GM19099 (cell line): ENCODE measurements around the gene ROBO2.

ENCODE experiments used
- POLR2A ChIP-seq: IDR thresholded peaks from 3 replicates; pipeline ENCODE4 v1.6.1; 2011; ENCODE audit warnings: low read depth; ENCODE audit not compliant: insufficient read length; ENCODE audit errors: extremely low read depth

The ROBO2 gene

GRCh38 chr3:77566055-77566454, 526.2 kb downstream of the ROBO2 start:
- no peak for TF ChIP-seq POLR2A

DNA sequence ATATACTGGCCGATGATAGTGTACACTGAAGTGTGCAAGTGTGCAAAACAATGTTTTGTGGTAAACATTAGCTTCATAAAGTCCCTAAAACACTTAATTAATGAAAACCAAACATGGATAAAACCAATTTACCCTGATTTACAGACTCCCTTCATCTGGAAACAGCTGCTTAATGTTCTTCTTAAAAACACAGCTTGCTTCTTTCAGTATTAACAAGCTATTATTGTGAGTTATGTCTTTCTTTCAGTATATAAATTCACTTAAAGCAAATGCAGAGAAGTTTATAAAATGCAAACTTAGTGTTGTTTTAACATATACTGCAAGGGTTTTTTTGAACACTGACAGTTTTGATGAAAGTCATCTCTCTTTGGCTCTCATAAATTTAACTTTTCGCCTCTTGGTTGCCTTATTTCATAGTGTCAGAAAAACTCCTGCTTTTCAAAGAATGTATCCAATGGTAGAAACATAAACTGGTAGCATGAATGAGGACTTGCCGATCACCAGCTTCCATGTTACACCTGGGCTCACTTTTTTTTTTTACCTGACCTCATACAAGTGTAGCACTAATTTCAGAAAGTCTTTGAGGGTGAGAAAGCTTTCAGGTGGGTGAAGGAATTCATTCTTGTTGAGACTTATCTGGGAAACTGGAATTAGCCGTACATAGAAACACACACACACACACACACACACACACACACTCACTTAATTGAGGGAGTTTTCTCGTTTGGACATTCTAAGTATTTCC, 532.2 kb downstream of the ROBO2 start:
- TF ChIP-seq POLR2A: no peak

- no peak for TF ChIP-seq POLR2A
Observed at GRCh38 chr3:77577264-77577663, 537.4 kb downstream of the ROBO2 start.

DNA sequence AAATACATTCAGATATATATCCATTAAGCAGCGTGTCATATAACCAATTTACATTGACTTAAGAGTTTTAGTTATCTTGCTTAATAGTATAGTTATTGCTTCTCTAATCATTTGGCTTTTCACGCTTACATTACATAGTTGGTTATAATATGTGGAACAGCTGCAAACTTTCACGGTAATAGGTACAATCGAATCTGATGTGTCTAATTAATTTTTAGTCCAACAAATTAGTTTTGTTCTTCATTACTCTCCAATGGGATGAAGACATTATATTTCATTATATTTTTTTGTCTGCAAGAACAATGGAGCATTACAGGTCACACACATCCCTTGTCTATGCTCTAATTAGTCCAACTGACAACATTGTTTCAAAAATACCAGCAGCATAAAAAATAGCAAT, 546.3 kb downstream of the ROBO2 start:
- no peak for TF ChIP-seq POLR2A

DNA sequence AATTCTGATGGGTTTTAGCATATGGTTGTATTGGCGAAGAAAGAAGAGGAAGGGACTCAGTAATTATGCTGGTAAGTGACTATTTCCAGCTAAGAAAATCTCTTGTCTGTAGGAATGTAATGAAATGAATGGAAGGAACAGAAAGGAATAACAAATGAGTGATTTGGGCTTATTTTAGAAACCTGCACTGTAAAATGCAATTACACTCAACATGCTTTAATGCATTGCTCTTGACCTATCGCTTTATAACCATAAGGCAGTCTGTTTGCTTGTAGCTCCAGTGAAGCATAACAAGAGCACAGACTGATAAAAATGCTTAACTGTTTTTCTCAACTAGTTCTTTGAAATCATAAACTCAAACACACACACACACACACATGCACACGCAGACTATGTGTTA, 549.0 kb downstream of the ROBO2 start:
- no peak for TF ChIP-seq POLR2A

DNA sequence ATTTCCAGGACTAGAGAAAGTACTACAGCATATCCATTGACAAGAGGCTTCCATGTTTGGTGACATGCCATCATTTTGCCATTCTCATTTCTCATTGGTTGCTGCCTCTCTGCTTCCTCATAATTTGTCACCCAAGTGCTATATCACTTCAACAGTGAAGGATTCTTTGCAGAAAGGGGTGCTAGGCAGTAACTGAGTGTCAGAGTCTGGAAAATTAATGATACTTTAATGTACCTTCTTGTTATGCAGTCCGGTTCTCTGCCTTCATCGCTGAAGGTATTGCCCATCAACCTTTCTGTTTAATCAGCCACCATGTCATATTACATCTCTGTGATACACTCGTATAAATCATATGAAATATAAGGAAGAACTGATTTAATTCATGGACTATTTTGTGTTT, 550.3 kb downstream of the ROBO2 start:
- no peak for TF ChIP-seq POLR2A

DNA sequence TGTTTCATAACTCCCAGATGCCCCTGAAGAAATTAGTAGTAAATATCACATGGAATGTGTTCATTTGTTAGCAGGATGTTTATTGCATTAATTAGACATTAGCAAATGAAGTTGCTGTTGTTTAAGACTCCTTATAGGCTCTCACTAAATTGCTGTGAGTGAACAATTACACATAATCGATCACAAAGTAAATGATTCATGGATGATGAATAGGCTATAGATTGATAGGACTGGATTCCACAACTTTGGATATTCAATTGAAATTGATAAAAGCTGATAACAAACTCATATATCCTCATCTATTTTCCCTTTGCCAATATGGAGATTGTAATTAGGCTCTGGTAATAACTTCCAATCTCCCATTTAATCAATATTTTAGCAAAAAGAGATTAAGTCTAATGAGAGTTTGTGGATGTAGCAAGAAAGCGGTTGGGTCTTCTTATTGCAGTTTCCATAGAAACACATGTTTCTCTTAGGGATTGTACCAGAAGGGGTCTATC, 555.5 kb downstream of the ROBO2 start:
- TF ChIP-seq POLR2A: no peak

- no peak for TF ChIP-seq POLR2A
Observed at GRCh38 chr3:77599948-77600347, 560.0 kb downstream of the ROBO2 start.

DNA sequence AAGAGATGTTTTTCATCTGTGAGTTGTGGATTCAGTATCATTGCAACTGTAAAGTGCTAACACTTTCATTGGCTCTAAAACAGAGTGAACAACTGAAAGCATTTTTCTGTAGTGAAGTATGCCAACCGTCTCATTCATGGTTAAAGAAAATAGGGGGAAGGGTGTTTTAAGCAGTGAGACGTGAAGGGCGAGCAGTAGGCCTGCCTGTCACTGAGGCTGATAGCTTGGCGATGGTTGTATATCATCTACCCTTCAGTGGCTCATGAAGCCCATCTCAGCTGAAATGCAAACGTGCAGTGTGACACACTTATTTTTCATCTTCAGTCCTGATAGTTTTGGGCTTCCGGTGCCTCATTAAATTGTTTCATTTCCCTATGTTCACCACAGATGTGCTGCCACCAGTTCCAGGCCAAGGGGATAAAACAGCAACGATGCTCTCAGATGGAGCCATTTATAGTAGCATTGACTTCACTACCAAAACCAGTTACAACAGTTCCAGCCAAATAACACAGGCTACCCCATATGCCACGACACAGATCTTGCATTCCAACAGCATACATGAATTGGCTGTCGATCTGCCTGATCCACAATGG, 562.0 kb downstream of the ROBO2 start:
- no peak for TF ChIP-seq POLR2A

DNA sequence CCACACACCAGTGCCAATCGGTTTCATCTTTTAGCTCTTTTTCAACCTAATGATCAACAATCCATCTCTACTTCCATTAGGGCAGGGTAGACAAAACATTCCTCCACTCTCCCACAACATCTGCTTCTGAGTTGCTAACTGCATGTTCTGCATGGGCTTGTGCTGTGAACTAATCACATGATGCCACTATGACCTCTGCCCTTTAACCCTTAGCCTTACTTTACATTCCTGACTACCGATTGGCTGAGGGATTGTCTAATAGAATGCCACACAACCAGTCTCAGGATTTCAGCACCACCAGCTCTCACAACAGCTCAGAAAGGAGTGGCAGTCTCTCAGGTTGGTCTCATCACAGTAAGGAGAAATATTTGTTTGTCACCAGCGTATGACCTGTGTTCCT, 562.8 kb downstream of the ROBO2 start:
- TF ChIP-seq POLR2A: no peak

- TF ChIP-seq POLR2A: no peak
Observed at GRCh38 chr3:77605308-77605707, 565.4 kb downstream of the ROBO2 start.

DNA sequence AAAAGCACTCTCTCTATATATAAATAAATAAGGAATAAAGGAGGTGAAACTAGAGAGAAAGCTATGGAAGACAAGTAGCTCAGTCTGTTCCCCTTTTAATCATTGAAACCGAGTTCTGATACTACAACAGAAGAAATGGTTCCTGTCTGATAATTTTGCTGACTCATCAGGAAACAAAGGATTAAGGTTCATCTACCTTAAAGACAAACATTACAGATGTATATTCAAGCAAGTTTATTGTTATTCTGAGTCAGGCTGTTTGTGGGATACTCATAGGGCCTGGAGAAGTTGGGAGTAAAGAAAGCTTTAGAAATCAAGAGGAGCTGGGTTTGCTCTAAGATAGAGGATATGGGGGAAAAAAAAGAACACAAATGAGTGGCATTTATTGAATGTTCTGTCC, 566.0 kb downstream of the ROBO2 start:
- no peak for TF ChIP-seq POLR2A

GRCh38 chr3:77606372-77606771, 566.5 kb downstream of the ROBO2 start:
- TF ChIP-seq POLR2A: no peak

- no peak for TF ChIP-seq POLR2A
Observed at GRCh38 chr3:77618686-77619085, 578.8 kb downstream of the ROBO2 start.

DNA sequence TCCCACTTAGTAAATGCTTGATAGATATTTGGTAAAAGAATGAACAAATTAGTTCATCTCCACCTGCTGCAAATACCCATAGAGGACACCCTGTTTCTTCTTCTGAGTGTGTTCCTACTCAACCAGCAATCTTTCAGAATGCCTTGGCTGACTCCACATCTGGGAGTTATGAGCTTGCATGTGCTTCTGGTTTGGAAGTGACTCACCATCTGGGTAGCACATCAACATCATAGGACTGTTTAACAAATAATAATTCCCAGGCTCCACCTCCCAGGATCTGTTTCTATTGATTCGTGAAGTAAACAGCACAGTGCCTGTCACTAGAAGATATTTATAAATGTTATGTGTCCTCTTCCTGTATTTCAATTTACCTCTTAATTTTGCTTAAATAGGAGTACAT, 580.1 kb downstream of the ROBO2 start:
- TF ChIP-seq POLR2A: no peak

DNA sequence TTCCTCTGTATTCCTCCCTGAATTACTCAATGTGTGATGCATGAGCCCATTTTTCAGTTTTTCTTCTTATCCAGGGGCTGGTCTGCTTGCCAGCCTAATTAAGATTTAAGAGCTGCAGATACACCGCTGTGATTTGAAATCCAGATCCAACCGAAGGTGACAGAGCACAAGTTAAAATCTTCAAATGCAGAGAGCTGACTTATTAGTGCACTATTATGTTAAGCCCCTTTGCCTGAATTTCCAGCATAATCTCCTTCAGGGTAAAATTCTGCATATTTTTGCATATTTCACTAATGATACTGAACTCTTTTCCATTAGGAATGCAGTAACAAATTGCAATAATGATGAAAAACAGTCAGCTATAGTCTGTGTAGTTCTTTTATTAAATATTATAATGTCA, 583.6 kb downstream of the ROBO2 start:
- no peak for TF ChIP-seq POLR2A
